Astrocyte (in vitro differentiated cells and primary cell): Measurements from ENCODE around the gene ANGPTL1. TPM values are rescaled to one million over a fixed set of nuclear protein-coding genes. Genes with fewer than 3 reads are reported as not detected.

ENCODE experiments used
- DNase-seq: peaks from one replicate; pipeline ENCODE4 v3.0.0-alpha.2; 2010; ENCODE audit warnings: low read depth
- FAIRE-seq: peaks from 2 replicates; lab custom pipeline; 2011; peaks lifted over from hg19 to GRCh38; lab: Jason Lieb, UNC
- H2AFZ ChIP-seq: 2 replicates; pipeline ENCODE4 v1.6.0; 2012; ENCODE audit warnings: low read depth, low read length, inconsistent platforms
- H3K27ac ChIP-seq: 2 replicates; pipeline ENCODE4 v1.5.1; 2011; ENCODE audit warnings: low read depth, low read length, inconsistent platforms
- H3K27me3 ChIP-seq: 2 replicates; pipeline ENCODE4 v1.6.0; 2011; ENCODE audit warnings: low read length, inconsistent platforms; ENCODE audit not compliant: insufficient read depth
- H3K36me3 ChIP-seq: 2 replicates; pipeline ENCODE4 v1.5.1; 2011; ENCODE audit warnings: low read length, inconsistent platforms; ENCODE audit not compliant: insufficient read depth
- H3K4me1 ChIP-seq: 2 replicates; pipeline ENCODE4 v1.5.1; 2011; ENCODE audit warnings: low read length, inconsistent platforms; ENCODE audit not compliant: insufficient read depth
- H3K4me2 ChIP-seq: 2 replicates; pipeline ENCODE4 v1.6.0; 2012; ENCODE audit warnings: low read length, inconsistent platforms
- H3K4me3 ChIP-seq: 2 replicates; pipeline ENCODE4 v1.5.1; 2011; ENCODE audit warnings: low read depth, mild to moderate bottlenecking, low read length, inconsistent platforms; ENCODE audit not compliant: insufficient read depth
- H3K79me2 ChIP-seq: 2 replicates; pipeline ENCODE4 v1.6.0; 2012; ENCODE audit warnings: mild to moderate bottlenecking, low read length, inconsistent platforms; ENCODE audit not compliant: insufficient read depth
- H3K9ac ChIP-seq: 2 replicates; pipeline ENCODE4 v1.6.0; 2012; ENCODE audit warnings: mild to moderate bottlenecking, low read length, inconsistent platforms
- H3K9me3 ChIP-seq: 2 replicates; pipeline ENCODE4 v1.5.1; 2012; ENCODE audit warnings: low read depth, mild to moderate bottlenecking, low read length, inconsistent platforms; ENCODE audit not compliant: insufficient read depth
- H4K20me1 ChIP-seq: 2 replicates; pipeline ENCODE4 v1.6.0; 2012; ENCODE audit warnings: low read length, inconsistent platforms; ENCODE audit not compliant: insufficient read depth
- H3K27ac Mint-ChIP-seq: one replicate; pipeline ENCODE4 v1.8.0; 2021; ENCODE audit warnings: mild to moderate bottlenecking, mixed read lengths; ENCODE audit not compliant: unreplicated experiment
- H3K27me3 Mint-ChIP-seq: one replicate; pipeline ENCODE4 v1.8.0; 2021; ENCODE audit warnings: low read depth, mixed read lengths; ENCODE audit not compliant: unreplicated experiment
- H3K36me3 Mint-ChIP-seq: one replicate; pipeline ENCODE4 v1.8.0; 2021; ENCODE audit warnings: low read depth, mixed read lengths; ENCODE audit not compliant: unreplicated experiment
- H3K4me1 Mint-ChIP-seq: one replicate; pipeline ENCODE4 v1.8.0; 2021; ENCODE audit warnings: low read depth, mixed read lengths; ENCODE audit not compliant: unreplicated experiment
- H3K4me3 Mint-ChIP-seq: one replicate; pipeline ENCODE4 v1.8.0; 2021; ENCODE audit warnings: mild to moderate bottlenecking, moderate library complexity, mixed read lengths; ENCODE audit not compliant: unreplicated experiment
- H3K9me3 Mint-ChIP-seq: one replicate; pipeline ENCODE4 v1.8.0; 2021; ENCODE audit warnings: mild to moderate bottlenecking, mixed read lengths; ENCODE audit not compliant: unreplicated experiment
- EZH2 ChIP-seq: IDR thresholded peaks from 2 replicates; pipeline ENCODE4 v1.6.1; 2012; ENCODE audit warnings: mild to moderate bottlenecking, low read length, inconsistent platforms; ENCODE audit not compliant: insufficient read depth
- total RNA-seq: library from RNA; stranded (reverse); gene quantifications from 2 replicates; pipeline ENCODE4 v1.2.1, GENCODE V29; 2021
- TF ChIP-seq, protein P1 (sequence below): IDR thresholded peaks from 2 replicates; pipeline ENCODE4 v1.5.1; 2011; ENCODE audit warnings: low read depth, mild to moderate bottlenecking, inconsistent platforms, low read length, moderate library complexity; ENCODE audit not compliant: insufficient read depth

ANGPTL1 gene
- total RNA-seq, 1 donor from 2014 or later = 4.1 TPM

- Histone ChIP-seq H2AFZ (no peak overlapping the region), H3K36me3 (no peaks in the 10 kb centered on the region), H4K20me1 (no peaks in the 10 kb centered on the region), H3K27me3 (no peaks in the 10 kb centered on the region), H3K9me3 (no peaks in the 10 kb centered on the region), H3K4me1 (no peaks in the 10 kb centered on the region), H3K27ac (no peak overlapping the region), H3K4me3 (no peak overlapping the region), H3K4me2 (no peak overlapping the region), H3K9ac (no peak overlapping the region), H3K79me2 (no peaks in the 10 kb centered on the region)
- no peak overlapping the region for H3K4me3 Mint-ChIP-seq
- H3K36me3 Mint-ChIP-seq = peaks cover 19% of the 10 kb centered on the region
- TF ChIP-seq EZH2 = no peak
- TF ChIP-seq, protein P1, sequence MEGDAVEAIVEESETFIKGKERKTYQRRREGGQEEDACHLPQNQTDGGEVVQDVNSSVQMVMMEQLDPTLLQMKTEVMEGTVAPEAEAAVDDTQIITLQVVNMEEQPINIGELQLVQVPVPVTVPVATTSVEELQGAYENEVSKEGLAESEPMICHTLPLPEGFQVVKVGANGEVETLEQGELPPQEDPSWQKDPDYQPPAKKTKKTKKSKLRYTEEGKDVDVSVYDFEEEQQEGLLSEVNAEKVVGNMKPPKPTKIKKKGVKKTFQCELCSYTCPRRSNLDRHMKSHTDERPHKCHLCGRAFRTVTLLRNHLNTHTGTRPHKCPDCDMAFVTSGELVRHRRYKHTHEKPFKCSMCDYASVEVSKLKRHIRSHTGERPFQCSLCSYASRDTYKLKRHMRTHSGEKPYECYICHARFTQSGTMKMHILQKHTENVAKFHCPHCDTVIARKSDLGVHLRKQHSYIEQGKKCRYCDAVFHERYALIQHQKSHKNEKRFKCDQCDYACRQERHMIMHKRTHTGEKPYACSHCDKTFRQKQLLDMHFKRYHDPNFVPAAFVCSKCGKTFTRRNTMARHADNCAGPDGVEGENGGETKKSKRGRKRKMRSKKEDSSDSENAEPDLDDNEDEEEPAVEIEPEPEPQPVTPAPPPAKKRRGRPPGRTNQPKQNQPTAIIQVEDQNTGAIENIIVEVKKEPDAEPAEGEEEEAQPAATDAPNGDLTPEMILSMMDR = no peak
- H3K4me1 Mint-ChIP-seq = peaks cover 6% of the 10 kb centered on the region
- H3K27ac Mint-ChIP-seq = no peak overlapping the region
- FAIRE-seq (no peak), DNase-seq (no peak)
- no peaks in the 10 kb centered on the region for H3K27me3 Mint-ChIP-seq
- peaks cover 2% of the 10 kb centered on the region for H3K9me3 Mint-ChIP-seq
Observed at GRCh38 chr1:178918308-178918707, 47.4 kb upstream of the ANGPTL1 start.

GRCh38 chr1:178916448-178917174, 45.7 kb upstream of the ANGPTL1 start:
- Histone ChIP-seq H4K20me1 (no peaks in the 10 kb centered on the region), H3K4me1 (no peaks in the 10 kb centered on the region), H3K4me2 (no peak overlapping the region), H3K27ac (no peak overlapping the region), H3K27me3 (no peaks in the 10 kb centered on the region), H3K36me3 (no peaks in the 10 kb centered on the region), H3K9ac (no peak overlapping the region), H2AFZ (no peak overlapping the region), H3K4me3 (no peak overlapping the region), H3K79me2 (no peaks in the 10 kb centered on the region), H3K9me3 (no peaks in the 10 kb centered on the region)
- no peaks in the 10 kb centered on the region for H3K27me3 Mint-ChIP-seq
- peaks cover 10% of the 10 kb centered on the region for H3K4me1 Mint-ChIP-seq
- FAIRE-seq (no peak), DNase-seq (peak; percentile 24)
- peaks cover 15% of the 10 kb centered on the region for H3K36me3 Mint-ChIP-seq
- TF ChIP-seq, protein P1 = no peak
- TF ChIP-seq EZH2 = no peak
- no peaks in the 10 kb centered on the region for H3K9me3 Mint-ChIP-seq
- H3K4me3 Mint-ChIP-seq = no peak overlapping the region
- H3K27ac Mint-ChIP-seq = no peak overlapping the region

DNA sequence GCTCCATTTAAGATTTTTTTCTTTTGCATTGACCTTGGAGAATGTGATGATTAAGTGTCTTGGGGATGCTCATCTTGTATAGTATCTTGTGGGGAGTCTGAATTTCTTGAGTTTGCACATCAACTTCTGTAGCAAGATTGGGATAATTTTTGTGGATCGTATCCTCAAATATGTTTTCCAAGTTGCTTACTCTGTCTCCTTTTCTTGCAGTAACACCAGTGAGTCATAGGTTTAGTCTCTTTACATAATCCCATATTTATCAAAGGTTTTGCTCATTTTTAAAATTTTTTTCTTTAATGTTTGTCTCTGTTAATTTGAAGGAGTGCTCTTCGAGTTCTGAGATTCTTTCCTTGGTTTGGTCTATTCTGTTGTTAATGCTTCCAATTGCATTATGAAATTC, 41.7 kb upstream of the ANGPTL1 start:
- Mint-ChIP-seq H3K4me1 (peaks cover 16% of the 10 kb centered on the region), H3K27ac (no peak overlapping the region), H3K9me3 (no peaks in the 10 kb centered on the region), H3K4me3 (no peak overlapping the region), H3K27me3 (no peaks in the 10 kb centered on the region), H3K36me3 (peaks cover 23% of the 10 kb centered on the region)
- DNase-seq (no peak), FAIRE-seq (no peak)
- Histone ChIP-seq H3K9me3 (no peaks in the 10 kb centered on the region), H3K27me3 (no peaks in the 10 kb centered on the region), H3K36me3 (no peaks in the 10 kb centered on the region), H3K4me2 (no peak overlapping the region), H3K79me2 (no peaks in the 10 kb centered on the region), H4K20me1 (no peaks in the 10 kb centered on the region), H3K9ac (no peak overlapping the region), H3K4me3 (no peak overlapping the region), H2AFZ (no peak overlapping the region), H3K4me1 (no peaks in the 10 kb centered on the region), H3K27ac (no peak overlapping the region)
- no peak for TF ChIP-seq EZH2
- TF ChIP-seq, protein P1 = no peak
